ENCODE data around the gene MED13L. TPM values are rescaled to one million over a fixed set of nuclear protein-coding genes. Genes with fewer than 3 reads are reported as not detected.
A peak's percentile ranks its signal among the peaks of the same experiment; 100 is the strongest.

Gene MED13L
- total and polyA plus RNA-seq, 2 of the 4 experiments (the other 2 are of a cell fraction): 17.9 to 49.1 TPM

GRCh38 chr12:116066381-116067230 is 210.9 kb downstream of the MED13L start:
- no peak overlapping the region for H2BK5ac ChIP-seq (ENCODE audit: low read depth, low read length, poor library complexity, severe bottlenecking)
- TF ChIP-seq BHLHE40 (IDR thresholded peaks at IDR 0.05; ENCODE audit: low read depth, low read length) (peak; percentile 9; the same call in 1 of the 2 replicates), RCOR1 (IDR thresholded peaks at IDR 0.05; ENCODE audit: insufficient replicate concordance, low read length) (no peak), CTCF (conservative IDR thresholded peaks at IDR 0.05; ENCODE audit: low read depth, low read length) (peak; percentile 70), USF2 (IDR thresholded peaks at IDR 0.05; ENCODE audit: low read depth, low read length) (peak; percentile 54; the same call in 1 of the 2 replicates), SMC3 (IDR thresholded peaks at IDR 0.05; ENCODE audit: low read depth, low read length) (peak; percentile 65), RAD21 (IDR thresholded peaks at IDR 0.05; ENCODE audit: low read length) (peak; percentile 69)
- H4K91ac ChIP-seq (ENCODE audit: insufficient read depth, low read depth, low read length): no peak overlapping the region
- peaks cover 30 to 74% of the 10 kb centered on the region in 2 experiments for H3K79me1 ChIP-seq (ENCODE audit: low read depth in 1 of 2, low read length in 2 of 2)
- no peaks in the 10 kb centered on the region for H3K27me3 ChIP-seq (ENCODE audit: control insufficient read depth, insufficient read depth, low read length)
- no peak overlapping the region for H3K27ac ChIP-seq (ENCODE audit: insufficient read depth, low read length)
- no peak overlapping the region for H2AFZ ChIP-seq (replicated peaks; ENCODE audit: low read length, poor library complexity)
- WGBS, 2 experiments (ENCODE audit: extremely low coverage in 2 of 2, insufficient read length in 1 of 2): no CpG with 5 or more reads among the region's 7 CpGs
- no peak overlapping the region for H2BK15ac ChIP-seq (ENCODE audit: low read depth, low read length)
- no peak overlapping the region for H3K4me2 ChIP-seq (ENCODE audit: low read depth, low read length)
- H4K5ac ChIP-seq (ENCODE audit: low read depth, low read length): no peak overlapping the region
- in situ Hi-C loops (cut with MboI; ENCODE audit: low sequenced_read_pairs): no loop called here
- ChIA-PET CTCF (interaction anchor here (0.8 to 1.7 kb wide), 3 partner anchors 9 to 98 kb away, joined by 3 read pairs; no protein-coding TSS in a partner anchor), POLR2A (ENCODE audit: unreplicated experiment) (no interaction called here)
- no peak overlapping the region for H3K4ac ChIP-seq (ENCODE audit: low read depth, low read length)
- no TSS peak for BruUV-seq (replicated peaks)
- no peak overlapping the region for H4K8ac ChIP-seq (ENCODE audit: low read depth in 2 of 2, low read length in 2 of 2)
- intact Hi-C loops (cut with micrococcal nuclease): no loop called here
- no peak overlapping the region for H3K56ac ChIP-seq (ENCODE audit: extremely low read depth, insufficient read depth, low read length)
- no peak overlapping the region for H3K14ac ChIP-seq (replicated peaks; ENCODE audit: low read depth, low read length)
- dilution Hi-C loops (cut with HindIII; ENCODE audit: low sequenced_read_pairs, unreplicated experiment): no loop called here
- peaks cover 8% of the 10 kb centered on the region for H3K4me1 ChIP-seq (ENCODE audit: control insufficient read depth, insufficient read depth, low read length)
- H2AK5ac ChIP-seq (ENCODE audit: low read depth, low read length): no peak overlapping the region
- no peak overlapping the region for H2AK9ac ChIP-seq (replicated peaks; ENCODE audit: low read depth, low read length, poor library complexity)
- no peaks in the 10 kb centered on the region for H3K36me3 ChIP-seq (ENCODE audit: control insufficient read depth, insufficient read depth, low read length)
- peaks cover 52% of the 10 kb centered on the region for H4K20me1 ChIP-seq (ENCODE audit: insufficient read depth, low read length)
- DNase-seq: peak; percentile 48
- no peak overlapping the region for H3K23ac ChIP-seq (ENCODE audit: low read depth, low read length)
- no peak overlapping the region for H3K18ac ChIP-seq (ENCODE audit: low read depth, low read length)
- no peak overlapping the region for H2BK20ac ChIP-seq (ENCODE audit: low read depth, low read length)
- no peaks in the 10 kb centered on the region for H3K9me3 ChIP-seq (ENCODE audit: control insufficient read depth, insufficient read depth, low read length)
- H2BK120ac ChIP-seq (ENCODE audit: low read depth, low read length): no peak overlapping the region
- H3K4me3 ChIP-seq (ENCODE audit: insufficient read depth, low read depth, low read length): no peak overlapping the region
- H3K9ac ChIP-seq (ENCODE audit: low read depth, low read length): no peak overlapping the region
- peaks cover 7% of the 10 kb centered on the region; the same call in 1 of the 2 replicates for H3K9me1 ChIP-seq (ENCODE audit: insufficient read depth, low read length)
- ATAC-seq (ENCODE audit: low read depth): no peak
